GM18505 (cell line): ENCODE results near the gene CCDC8.

ENCODE experiments used
- ATAC-seq: cut with Tn5 transposase; IDR thresholded peaks from one replicate; pipeline ENCODE4 v1.9.1; 2021; ENCODE audit not compliant: unreplicated experiment
- POLR2A ChIP-seq: IDR thresholded peaks from 4 replicates; pipeline ENCODE4 v1.6.1; 2011; ENCODE audit warnings: borderline replicate concordance; ENCODE audit not compliant: insufficient read depth, insufficient read length; ENCODE audit errors: extremely low read depth

Gene CCDC8

GRCh38 chr19:46413262-46414031 lies at the start of gene CCDC8:
Gene CCDC8, minus strand, starts transcription at chr19:46413564. Its CDS starts 754 bp downstream, at chr19:46412810.
- ATAC-seq = no peak
- no peak for TF ChIP-seq POLR2A

GRCh38 chr19:46461537-46461936 lies 48.2 kb upstream of the CCDC8 start:
- ATAC-seq = no peak
- no peak for TF ChIP-seq POLR2A

GRCh38 chr19:46460981-46461380 lies 47.6 kb upstream of the CCDC8 start:
- no peak for ATAC-seq
- no peak for TF ChIP-seq POLR2A

- no peak for ATAC-seq
- TF ChIP-seq POLR2A = no peak
Measured at GRCh38 chr19:46460055-46460454, 46.7 kb upstream of the CCDC8 start.

- no peak for TF ChIP-seq POLR2A
- ATAC-seq = no peak
Measured at GRCh38 chr19:46456930-46457329, 43.6 kb upstream of the CCDC8 start.

GRCh38 chr19:46454244-46454643 lies 40.9 kb upstream of the CCDC8 start:
- TF ChIP-seq POLR2A = no peak
- ATAC-seq = no peak

GRCh38 chr19:46453661-46454060 lies 40.3 kb upstream of the CCDC8 start:
- no peak for TF ChIP-seq POLR2A
- no peak for ATAC-seq

GRCh38 chr19:46452186-46452585 lies 38.8 kb upstream of the CCDC8 start:
- no peak for TF ChIP-seq POLR2A
- no peak for ATAC-seq

- TF ChIP-seq POLR2A = no peak
- ATAC-seq = no peak
Measured at GRCh38 chr19:46451352-46451751, 38.0 kb upstream of the CCDC8 start.

GRCh38 chr19:46450737-46451136 lies 37.4 kb upstream of the CCDC8 start:
- no peak for ATAC-seq
- no peak for TF ChIP-seq POLR2A

- ATAC-seq = no peak
- TF ChIP-seq POLR2A = no peak
Measured at GRCh38 chr19:46449228-46449627, 35.9 kb upstream of the CCDC8 start.

- no peak for ATAC-seq
- TF ChIP-seq POLR2A = no peak
Measured at GRCh38 chr19:46448601-46449000, 35.2 kb upstream of the CCDC8 start.

GRCh38 chr19:46447824-46448223 lies 34.5 kb upstream of the CCDC8 start:
- ATAC-seq = no peak
- TF ChIP-seq POLR2A = no peak

- ATAC-seq = no peak
- no peak for TF ChIP-seq POLR2A
Measured at GRCh38 chr19:46447006-46447405, 33.6 kb upstream of the CCDC8 start.
